Eye (tissue), 1 donor: ENCODE measurements around the gene SIRPA.

Experiments used
- DNase-seq: peaks from one replicate; pipeline ENCODE4 v3.0.0-alpha.2; 2015

Gene SIRPA

DNA sequence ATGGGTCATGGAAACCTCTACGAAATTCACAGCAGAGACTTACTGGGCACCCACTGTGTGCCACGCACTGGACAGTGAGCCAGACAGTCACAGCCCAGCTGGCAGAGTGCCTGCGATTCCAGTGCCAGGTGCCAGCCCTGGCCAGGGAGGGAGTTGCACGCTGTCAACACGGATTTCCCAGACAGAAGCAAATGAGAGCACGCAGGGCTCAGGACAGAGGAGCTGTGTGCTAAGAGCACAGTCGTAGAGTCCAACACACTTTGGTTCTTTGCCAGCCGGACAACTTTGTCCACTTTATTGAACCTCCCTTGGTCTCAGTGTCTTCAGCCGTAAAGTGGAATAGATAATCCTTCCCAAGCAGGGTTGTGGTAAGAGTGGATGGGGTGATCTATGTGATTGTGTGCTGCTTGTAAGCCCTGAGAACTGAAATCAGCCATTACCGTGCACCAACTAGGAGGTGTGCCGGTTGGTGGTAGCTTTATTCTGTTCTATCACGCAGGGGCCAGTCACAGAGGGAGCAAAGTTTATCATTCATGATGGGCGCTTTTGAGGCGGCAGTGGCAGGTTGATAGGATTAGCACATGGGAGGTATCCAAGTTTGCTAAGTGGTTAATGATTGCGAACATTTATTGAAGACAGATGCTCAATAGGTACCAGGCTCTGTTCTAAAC is 40.6 kb downstream of the SIRPA start:
- DNase-seq: no peak

DNA sequence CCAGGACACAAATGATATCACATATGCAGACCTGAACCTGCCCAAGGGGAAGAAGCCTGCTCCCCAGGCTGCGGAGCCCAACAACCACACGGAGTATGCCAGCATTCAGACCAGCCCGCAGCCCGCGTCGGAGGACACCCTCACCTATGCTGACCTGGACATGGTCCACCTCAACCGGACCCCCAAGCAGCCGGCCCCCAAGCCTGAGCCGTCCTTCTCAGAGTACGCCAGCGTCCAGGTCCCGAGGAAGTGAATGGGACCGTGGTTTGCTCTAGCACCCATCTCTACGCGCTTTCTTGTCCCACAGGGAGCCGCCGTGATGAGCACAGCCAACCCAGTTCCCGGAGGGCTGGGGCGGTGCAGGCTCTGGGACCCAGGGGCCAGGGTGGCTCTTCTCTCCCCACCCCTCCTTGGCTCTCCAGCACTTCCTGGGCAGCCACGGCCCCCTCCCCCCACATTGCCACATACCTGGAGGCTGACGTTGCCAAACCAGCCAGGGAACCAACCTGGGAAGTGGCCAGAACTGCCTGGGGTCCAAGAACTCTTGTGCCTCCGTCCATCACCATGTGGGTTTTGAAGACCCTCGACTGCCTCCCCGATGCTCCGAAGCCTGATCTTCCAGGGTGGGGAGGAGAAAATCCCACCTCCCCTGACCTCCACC is 42.2 kb downstream of the SIRPA start:
- DNase-seq: no peak

DNA sequence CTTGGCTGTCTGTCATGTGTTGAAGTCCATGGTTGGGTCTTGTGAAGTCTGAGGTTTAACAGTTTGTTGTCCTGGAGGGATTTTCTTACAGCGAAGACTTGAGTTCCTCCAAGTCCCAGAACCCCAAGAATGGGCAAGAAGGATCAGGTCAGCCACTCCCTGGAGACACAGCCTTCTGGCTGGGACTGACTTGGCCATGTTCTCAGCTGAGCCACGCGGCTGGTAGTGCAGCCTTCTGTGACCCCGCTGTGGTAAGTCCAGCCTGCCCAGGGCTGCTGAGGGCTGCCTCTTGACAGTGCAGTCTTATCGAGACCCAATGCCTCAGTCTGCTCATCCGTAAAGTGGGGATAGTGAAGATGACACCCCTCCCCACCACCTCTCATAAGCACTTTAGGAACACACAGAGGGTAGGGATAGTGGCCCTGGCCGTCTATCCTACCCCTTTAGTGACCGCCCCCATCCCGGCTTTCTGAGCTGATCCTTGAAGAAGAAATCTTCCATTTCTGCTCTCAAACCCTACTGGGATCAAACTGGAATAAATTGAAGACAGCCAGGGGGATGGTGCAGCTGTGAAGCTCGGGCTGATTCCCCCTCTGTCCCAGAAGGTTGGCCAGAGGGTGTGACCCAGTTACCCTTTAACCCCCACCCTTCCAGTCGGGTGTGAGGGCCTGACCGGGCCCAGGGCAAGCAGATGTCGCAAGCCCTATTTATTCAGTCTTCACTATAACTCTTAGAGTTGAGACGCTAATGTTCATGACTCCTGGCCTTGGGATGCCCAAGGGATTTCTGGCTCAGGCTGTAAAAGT is 43.5 kb downstream of the SIRPA start:
- DNase-seq: no peak

DNA sequence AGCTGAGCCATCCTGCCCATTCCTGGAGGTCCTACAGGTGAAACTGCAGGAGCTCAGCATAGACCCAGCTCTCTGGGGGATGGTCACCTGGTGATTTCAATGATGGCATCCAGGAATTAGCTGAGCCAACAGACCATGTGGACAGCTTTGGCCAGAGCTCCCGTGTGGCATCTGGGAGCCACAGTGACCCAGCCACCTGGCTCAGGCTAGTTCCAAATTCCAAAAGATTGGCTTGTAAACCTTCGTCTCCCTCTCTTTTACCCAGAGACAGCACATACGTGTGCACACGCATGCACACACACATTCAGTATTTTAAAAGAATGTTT is 44.0 kb downstream of the SIRPA start:
- DNase-seq: no peak

DNA sequence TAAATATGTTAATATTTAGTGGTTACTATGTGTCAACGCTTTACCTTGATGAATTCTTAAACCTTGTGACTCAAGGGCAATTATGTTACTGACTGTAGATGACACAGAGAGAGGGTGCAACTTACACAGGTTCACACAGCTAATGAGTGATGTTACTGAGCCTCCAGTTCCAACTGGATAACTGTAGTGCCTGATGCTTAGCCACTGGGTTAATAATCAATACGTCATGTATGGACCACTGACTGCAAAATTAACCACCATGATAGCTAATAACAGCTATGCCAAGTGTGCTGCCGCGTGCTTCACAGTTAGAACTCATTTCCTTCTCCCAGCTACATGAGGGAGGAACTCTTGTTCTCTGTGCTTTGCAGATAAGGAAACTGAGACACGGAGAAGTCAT is 45.4 kb downstream of the SIRPA start:
- DNase-seq: no peak

DNA sequence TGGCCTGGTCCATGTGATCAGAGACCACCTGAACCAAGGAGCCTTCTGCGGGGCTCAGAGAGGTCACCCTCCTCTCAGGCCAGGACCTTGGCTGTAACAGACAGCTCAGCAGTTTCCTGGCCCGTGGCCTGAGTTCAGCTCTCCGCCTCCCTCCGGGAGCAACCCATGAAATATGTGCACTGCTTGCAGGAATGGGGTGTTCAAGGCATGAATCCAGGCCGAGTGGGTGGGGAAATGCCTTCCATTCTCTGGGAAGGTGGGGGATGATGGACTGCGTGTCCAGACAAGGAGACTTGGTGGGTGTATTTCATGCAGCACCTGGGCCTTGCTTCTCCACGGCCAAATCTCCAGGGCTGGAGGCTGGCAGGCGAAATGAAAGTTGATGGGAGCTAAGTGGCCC is 46.0 kb downstream of the SIRPA start:
- no peak for DNase-seq

DNA sequence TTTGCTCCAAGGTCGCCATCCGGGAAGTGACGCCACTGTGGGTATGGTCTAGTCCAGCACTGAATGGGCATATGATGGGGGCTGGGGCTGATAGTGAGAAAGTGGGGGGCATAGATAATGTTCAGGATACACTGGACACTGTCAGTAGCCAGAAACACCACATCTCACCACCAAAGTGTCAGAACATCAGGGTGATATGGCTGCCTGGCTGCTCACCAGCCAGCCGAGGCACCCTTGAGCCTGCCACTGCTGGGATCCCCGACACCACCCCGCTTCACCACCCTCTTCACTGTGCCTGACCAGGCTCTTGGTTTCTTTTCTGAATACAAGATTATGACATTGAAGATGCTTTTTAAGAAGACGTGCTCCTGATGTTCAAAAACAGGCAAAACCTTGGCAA is 46.9 kb downstream of the SIRPA start:
- no peak for DNase-seq

DNA sequence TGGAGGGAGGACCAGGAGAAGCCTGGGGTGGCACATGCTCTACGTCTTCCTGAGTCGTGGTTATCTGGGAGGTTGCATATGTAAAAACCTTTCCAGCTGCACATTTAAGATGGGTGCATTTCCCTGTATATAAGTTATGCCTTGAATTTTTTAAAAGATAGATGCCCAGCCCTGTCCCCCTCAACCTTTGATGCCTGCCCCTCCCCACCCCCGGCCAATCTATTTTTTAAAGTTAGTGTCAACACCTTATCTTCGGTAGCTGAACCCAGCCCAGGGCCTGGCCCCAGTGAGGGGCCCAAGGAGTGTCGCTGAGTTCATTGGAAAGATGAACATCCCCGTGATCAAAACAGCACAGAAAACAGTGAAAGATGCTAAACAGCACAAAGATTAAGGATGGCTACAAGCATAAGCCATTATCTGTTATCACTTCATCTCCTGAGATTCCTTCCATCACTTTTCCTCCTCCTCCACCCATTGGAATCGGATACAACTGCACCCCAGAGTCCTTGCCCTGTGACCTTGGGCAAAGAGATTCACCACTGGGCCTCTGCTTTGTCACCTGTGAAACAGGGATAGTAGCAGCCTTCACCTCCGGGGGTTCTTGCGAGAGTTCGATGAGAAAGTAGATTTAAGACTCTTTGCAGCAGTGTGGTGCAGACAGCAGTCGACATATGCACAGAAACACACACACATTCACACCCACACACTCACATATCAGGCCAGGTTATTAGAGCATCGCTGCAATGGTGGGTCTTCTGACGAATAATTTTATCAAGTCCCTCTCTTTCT is 47.5 kb downstream of the SIRPA start:
- DNase-seq: no peak

DNA sequence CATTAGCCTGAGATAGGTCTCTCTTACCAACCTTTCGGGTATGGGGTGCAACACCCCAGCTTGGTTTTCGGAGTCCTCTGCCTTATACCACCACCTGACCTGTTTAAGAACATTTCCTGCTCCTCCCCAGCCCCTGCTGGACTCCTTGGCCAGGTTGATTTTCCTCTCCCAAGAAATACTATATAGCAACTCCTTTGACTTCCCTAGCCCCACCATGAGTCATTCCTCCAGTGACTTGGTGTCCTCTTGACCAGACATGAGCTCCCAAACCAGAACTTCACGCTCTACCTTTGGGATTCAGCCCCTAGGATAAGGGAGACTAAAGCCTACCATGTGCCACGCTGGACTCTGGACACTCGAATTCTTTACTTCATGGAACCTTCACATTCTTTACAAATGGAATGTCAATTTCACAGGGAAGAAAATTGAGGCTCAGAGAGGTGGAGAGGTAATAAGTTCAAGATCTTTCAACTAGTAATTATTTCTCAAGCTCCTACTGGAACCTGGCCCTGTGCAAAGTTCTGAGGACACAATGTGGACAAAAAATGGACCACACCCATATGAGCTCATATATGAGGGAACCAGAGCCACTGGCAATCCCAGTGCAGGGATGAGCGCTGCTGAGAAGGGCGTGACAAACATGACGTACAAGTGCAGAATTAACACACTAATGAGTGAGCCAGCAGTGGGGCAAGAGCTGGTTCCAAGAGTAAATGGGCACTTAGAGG is 48.2 kb downstream of the SIRPA start:
- no peak for DNase-seq

DNA sequence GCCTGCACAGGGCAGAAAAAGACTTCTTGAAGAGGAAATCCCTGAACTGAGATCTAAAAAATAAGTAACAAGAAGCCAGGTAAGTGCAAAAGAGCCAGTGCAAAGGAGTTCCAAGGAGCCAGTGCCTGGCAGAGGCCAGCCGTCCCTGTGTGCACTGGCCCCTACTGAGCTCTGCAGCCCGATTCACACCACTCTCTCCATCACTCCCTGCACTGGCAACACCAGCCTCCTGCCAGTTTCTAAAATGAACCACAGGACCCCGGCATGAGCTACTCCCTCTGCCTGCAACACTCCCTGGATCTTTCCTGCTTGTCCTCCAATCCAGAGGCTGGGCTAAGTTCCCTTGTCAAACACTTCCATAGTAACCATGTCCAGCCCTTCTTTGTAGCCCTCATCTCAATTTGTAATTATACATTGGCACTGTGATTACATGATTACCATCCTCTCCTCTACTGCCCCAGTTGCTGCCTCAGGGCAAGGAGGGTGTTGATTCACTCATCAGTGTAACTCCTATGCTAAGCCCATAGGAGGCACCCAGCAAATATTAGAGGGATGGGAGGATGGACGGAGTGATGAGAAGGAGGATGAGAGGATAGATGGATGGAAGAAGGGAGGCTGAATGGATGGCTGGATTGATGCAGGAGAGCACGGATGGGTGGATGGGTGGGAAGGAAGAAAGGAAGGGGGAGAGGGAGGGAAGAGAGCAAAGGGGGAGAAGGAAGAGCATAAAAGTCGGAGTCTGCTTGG is 49.3 kb downstream of the SIRPA start:
- no peak for DNase-seq

DNA sequence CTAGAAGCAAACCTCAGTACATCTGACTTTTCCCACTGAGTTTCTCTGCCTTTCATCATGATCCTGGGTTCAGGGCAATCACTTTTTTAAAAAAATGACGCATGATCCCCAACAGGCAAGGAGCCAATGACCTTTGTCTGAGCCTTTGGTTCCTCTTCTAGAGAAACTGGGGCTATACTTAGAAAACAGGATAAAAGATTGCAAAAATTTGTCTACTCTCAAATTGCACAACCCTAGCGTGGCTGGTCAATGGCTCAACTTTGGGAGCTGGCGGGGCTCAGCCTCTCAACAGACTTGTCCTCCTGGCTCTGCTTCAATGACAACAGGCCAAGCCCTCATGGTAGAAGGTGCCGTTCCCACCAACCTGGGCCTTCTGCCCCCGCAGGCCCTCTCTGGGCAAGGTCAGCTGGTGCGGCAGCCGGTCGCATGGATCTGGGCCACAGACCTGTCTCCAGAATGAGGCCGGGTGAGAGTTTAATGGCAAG is 50.0 kb downstream of the SIRPA start:
- no peak for DNase-seq

DNA sequence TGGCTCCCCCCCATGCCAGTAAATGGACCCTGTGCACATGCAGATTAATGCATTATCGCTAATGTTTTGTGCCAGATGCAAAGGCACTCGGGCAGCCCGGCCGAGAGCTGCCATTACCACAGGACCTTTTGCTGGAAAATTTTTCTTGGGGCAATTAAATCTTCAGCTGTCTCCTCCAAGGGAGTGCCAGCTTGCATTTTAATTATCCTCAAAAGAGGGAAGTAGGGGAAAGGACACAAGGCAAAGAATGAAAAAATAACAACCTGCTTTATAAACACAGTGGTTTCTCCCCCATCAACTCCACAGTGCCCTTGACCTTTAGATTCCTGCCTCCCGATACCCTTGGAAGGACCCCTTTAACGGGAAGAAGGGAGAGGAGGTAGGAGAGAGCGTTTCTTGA is 50.5 kb downstream of the SIRPA start:
- DNase-seq: no peak

DNA sequence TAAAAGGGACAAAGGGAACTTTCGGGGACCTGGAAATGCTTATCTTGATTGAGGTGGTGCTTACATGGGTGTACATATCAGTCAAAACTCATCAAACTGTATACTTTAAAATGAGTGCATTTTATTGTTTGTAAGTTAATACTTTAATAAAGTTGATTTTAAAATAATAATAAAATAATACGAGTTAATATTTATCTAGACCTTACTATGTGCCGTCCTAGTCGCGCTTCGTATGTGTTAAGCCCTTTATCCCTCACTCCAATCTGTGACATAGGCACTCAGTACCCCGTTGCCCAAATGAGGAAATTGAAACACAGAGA is 51.2 kb downstream of the SIRPA start:
- DNase-seq: no peak

DNA sequence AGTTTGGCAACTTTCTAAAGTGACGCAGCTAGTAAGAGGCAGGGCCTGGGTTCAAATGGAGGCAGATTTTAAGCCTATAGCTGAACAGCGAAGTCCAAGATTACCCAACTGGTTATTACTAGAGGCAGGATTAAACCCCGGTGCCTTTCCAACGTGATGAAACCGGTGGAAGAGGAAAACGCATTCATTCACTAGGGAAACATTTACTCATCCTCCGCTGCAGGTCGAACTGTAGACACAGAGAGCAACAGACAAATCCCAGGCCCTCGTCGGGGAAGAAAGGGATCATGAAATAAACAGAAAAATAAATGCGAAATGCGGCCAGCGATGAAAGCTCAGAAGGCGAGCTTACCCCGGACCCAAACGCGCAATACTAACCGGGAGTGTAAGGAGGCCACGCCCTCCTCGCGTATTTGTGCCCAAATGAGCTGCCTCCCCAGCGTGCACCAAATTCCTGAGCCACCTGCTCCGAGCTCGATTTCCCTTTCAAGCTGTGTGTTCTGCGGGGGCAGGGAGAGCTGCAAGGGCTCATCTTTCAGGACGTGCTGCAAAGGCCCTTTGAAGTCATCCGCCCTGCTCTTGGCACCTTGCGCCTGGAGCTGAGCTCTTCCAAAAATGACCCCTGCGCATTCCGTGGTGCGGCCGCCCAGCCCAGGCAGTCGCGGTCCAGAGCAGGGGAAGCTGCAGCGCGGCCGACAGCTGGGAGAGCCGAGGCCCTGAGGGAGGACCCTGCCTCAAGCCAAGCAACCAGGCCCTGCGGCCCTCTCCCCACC is 51.7 kb downstream of the SIRPA start:
- DNase-seq: peak; percentile 69

DNA sequence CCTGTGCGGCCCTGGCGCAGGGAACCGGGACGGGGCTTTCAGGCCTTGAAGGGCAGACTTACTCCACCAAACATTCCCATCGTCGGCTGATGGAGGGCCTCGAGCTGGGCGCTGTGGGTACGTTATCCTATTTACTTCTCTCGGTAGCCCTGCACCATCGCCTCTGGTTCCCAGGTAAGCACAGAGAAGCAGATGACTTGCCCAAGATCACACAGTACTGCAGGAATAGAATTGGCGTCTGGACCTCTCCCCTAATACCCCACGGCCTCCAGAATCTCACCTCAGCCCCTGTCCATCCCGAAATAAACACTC is 52.3 kb downstream of the SIRPA start:
- no peak for DNase-seq

DNA sequence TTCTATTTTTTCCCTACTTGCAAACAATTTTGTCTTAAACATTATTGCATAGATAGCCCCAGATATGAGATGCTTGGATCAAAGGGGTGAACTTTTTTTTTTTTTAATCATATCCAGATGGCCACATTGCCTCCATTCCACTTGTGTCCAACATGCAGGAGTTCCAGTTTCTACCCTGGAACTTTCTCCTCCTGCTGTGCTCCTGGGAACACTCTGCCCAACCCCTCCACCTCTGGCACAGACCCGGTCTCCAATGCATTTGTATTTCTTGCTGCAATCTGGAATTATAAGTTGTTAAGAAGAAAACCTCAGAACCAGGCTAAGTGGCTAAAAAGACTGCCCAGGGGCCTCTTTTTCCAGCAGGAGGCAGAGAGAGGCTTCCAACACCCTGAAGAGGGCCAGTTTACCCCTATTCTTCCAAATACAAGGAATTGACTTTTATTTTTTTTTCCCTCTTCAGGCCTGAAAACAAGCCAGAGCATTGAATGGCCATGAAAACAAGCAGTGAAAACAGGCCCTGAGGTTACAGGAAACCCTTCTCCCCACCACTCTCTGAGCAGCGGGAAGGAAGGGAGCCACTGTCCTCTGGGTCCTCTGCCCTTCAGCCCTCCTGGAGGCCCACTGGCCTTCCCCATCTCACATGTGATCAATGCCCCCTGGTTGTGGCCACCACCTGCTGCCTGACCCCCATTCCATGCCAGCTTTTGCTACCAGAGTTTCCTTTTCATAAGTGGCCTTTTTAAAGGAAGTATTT is 54.3 kb downstream of the SIRPA start:
- no peak for DNase-seq

DNA sequence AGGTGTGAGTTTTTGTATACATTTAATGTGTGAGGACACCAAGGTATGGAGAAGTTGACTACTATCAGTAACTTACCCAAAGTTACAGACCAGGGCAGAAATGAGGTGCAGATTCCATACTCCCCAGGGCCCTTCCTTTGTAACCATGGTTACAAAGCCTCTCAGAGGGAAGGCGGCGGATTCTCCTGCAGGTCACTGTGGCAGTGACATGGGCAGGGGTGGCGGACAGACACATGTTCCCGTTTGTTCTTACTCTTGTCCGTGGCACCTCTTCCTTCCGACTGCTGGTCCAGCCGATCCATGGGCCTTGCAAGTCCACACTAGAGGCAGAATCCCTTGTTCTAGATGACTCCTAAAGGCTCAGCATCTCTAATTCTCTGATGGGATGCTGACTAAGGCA is 55.6 kb downstream of the SIRPA start:
- DNase-seq: no peak

DNA sequence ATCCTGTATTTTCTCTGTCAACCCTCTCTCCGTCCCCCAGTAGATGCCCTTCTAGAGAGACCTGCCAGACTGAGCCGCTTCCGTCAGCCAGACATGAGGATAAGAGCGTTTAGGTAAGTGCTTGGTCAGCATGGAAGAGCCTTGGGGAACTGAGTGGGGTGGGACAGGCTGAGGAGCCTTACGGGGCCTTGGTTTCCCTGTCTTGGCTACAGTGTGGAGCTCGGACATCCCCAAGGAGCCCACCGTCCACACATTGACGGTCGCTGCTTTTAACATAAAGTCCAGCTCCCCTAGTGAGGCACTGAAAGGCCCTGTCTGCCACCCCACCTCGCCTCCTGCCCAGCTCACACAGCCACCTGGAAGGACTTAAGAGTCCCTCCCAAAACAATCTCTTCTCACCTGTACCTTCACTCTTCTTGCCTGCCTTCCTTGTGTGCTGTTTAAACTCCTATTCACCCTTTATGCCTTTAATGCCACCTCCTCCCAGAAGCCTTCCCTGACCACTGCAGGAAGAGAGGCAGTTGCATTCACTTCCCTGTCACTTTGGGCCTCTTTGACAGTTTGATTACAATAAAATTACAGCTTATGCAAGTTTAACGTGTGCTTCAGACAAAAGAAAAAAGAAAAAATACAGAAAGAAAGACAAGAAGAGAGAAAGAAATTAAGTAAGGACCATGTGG is 56.4 kb downstream of the SIRPA start:
- DNase-seq: no peak

DNA sequence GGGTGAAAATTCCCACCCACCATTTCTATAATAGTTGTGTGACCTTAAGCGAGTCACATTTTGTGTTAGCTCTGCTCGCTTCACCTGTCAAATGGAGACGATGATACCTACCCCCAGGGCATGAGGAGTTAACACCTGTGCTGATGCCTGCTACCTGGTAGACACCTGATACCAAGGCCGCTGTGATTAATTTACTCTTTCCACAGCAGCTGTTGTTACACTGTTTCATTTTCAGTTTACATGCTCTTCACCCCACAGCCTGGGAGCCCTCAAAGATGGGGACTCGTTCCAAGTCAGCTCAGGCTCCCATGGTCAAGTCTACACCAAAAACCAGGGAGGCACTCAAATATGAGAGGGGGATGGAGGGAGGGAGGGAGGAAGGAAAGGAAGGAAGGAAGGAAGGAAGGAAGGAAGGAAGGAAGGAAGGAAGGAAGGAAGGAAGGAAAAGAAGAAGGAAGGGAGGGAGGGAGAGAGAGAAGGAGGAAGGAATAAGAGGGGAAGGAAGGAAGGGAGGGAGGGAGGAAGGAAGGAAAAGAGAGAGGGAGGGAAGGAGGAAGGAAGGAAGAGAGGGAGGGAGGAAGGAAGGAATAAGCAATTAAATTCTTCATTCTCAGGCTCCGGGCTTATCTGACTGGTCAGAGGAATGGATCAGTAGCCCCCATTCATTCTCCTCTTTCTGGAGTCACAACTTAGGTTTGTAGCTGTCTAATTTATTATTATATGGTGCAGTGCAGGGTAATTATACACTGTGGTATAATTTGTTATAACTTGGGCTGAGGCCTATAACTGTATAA is 57.7 kb downstream of the SIRPA start:
- no peak for DNase-seq
